Femur (tissue), 1 donor: ENCODE data around the gene ARID1B.
"Not testable (repeated sequence)": the region's sequence is repeated elsewhere in the genome, so short reads cannot be mapped to it uniquely, and the experiment has no call there.

Experiments used
- DNase-seq: peaks from one replicate; pipeline ENCODE4 v3.0.0-alpha.2; 2017

The ARID1B gene

GRCh38 chr6:157147054-157148026 lies 370.2 kb downstream of the ARID1B start:
- DNase-seq, result not testable (repeated sequence)

- peak; percentile 83 for DNase-seq
Measured at GRCh38 chr6:157148391-157149323, 371.5 kb downstream of the ARID1B start.

GRCh38 chr6:157150076-157150475 lies 372.9 kb downstream of the ARID1B start:
- DNase-seq, result no peak

- no peak for DNase-seq
Measured at GRCh38 chr6:157151029-157151428, 373.9 kb downstream of the ARID1B start.

- DNase-seq, result no peak
Measured at GRCh38 chr6:157151989-157152388, 374.8 kb downstream of the ARID1B start.

- no peak for DNase-seq
Measured at GRCh38 chr6:157152556-157152955, 375.4 kb downstream of the ARID1B start.

- DNase-seq, result no peak
Measured at GRCh38 chr6:157155804-157156203, 378.6 kb downstream of the ARID1B start.

- DNase-seq, result no peak
Measured at GRCh38 chr6:157157258-157157657, 380.1 kb downstream of the ARID1B start.

- DNase-seq, result no peak
Measured at GRCh38 chr6:157158456-157158855, 381.3 kb downstream of the ARID1B start.

GRCh38 chr6:157158897-157159296 lies 381.7 kb downstream of the ARID1B start:
- no peak for DNase-seq

GRCh38 chr6:157159348-157159747 lies 382.2 kb downstream of the ARID1B start:
- no peak for DNase-seq

GRCh38 chr6:157161912-157162311 lies 384.7 kb downstream of the ARID1B start:
- no peak for DNase-seq

- no peak for DNase-seq
Measured at GRCh38 chr6:157162766-157163433, 385.7 kb downstream of the ARID1B start.

- DNase-seq, result no peak
Measured at GRCh38 chr6:157163434-157164159, 386.4 kb downstream of the ARID1B start.

GRCh38 chr6:157164972-157165371 lies 387.8 kb downstream of the ARID1B start:
- DNase-seq, result no peak

GRCh38 chr6:157166784-157167183 lies 389.6 kb downstream of the ARID1B start:
- DNase-seq, result no peak

- DNase-seq, result no peak
Measured at GRCh38 chr6:157167837-157168236, 390.7 kb downstream of the ARID1B start.

GRCh38 chr6:157168471-157168870 lies 391.3 kb downstream of the ARID1B start:
- no peak for DNase-seq

GRCh38 chr6:157169226-157169625 lies 392.0 kb downstream of the ARID1B start:
- DNase-seq, result no peak

- no peak for DNase-seq
Measured at GRCh38 chr6:157169656-157170055, 392.5 kb downstream of the ARID1B start.

GRCh38 chr6:157170535-157170934 lies 393.4 kb downstream of the ARID1B start:
- no peak for DNase-seq

- no peak for DNase-seq
Measured at GRCh38 chr6:157171801-157172200, 394.6 kb downstream of the ARID1B start.
